Measurements from ENCODE around the gene TRH. TPM values are rescaled to one million over a fixed set of nuclear protein-coding genes. Genes with fewer than 3 reads are reported as not detected.

Gene TRH
- total and polyA plus RNA-seq, 2 of the 4 experiments (the other 2 are of a cell fraction) = not detected

DNA sequence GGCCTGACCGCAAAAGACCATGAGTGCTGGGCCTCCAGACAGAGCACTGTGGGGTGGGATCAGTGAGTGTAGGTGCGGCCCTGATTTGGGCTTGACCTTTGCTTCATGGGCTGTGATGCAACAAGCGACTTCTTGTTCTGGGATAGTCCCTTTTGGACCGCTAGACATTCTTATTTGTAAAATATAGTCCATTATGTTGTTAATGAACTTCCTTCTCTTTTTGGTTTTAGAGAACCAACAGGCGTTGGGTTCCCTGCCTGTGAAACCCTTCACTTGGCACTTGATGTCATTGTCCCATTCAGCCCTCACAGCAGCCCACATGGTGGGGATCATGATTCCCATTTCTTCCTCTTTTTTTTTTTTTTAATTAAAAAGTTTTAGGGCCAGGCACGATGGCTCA is 15.8 kb upstream of the TRH start:
- no TSS peak for BruUV-seq (replicated peaks)
- H2BK120ac ChIP-seq (ENCODE audit: low read depth, low read length) = no peak overlapping the region
- POLR2A ChIA-PET (ENCODE audit: unreplicated experiment) = no interaction called here

More for the DNA sequence above, 15.8 kb upstream of the TRH start:
- no peak for DNase-seq
- no peak overlapping the region for H3K23ac ChIP-seq (ENCODE audit: low read depth, low read length)
- no peak overlapping the region for H2AK9ac ChIP-seq (replicated peaks; ENCODE audit: low read depth, low read length, poor library complexity)
- no peak overlapping the region for H2BK20ac ChIP-seq (ENCODE audit: low read depth, low read length)
- no CpG with 5 or more reads among the region's 6 CpGs for WGBS, 2 experiments (ENCODE audit: extremely low coverage in 2 of 2, insufficient read length in 1 of 2)
- H2AFZ ChIP-seq (replicated peaks; ENCODE audit: low read length, poor library complexity) = no peak overlapping the region
- H4K5ac ChIP-seq (ENCODE audit: low read depth, low read length) = no peak overlapping the region
- no peak overlapping the region for H3K27ac ChIP-seq (ENCODE audit: insufficient read depth, low read length)
- peaks cover 69% of the 10 kb centered on the region for H3K27me3 ChIP-seq (ENCODE audit: control insufficient read depth, insufficient read depth, low read length)
- H3K14ac ChIP-seq (replicated peaks; ENCODE audit: low read depth, low read length) = no peak overlapping the region
- no peak overlapping the region for H4K8ac ChIP-seq (ENCODE audit: low read depth in 2 of 2, low read length in 2 of 2)
- no peaks in the 10 kb centered on the region for H3K4me1 ChIP-seq (ENCODE audit: control insufficient read depth, insufficient read depth, low read length)
- H3K36me3 ChIP-seq (ENCODE audit: control insufficient read depth, insufficient read depth, low read length) = no peaks in the 10 kb centered on the region
- H3K9me1 ChIP-seq (ENCODE audit: insufficient read depth, low read length) = no peaks in the 10 kb centered on the region
- H3K4ac ChIP-seq (ENCODE audit: low read depth, low read length) = no peak overlapping the region
- no peak for ATAC-seq (ENCODE audit: low read depth)
- H2BK15ac ChIP-seq (ENCODE audit: low read depth, low read length) = no peak overlapping the region
- no peak for TF ChIP-seq POLR2A (IDR thresholded peaks at IDR 0.05; ENCODE audit: low read depth, low read length)
- no peak for TF ChIP-seq NFE2L2 (IDR thresholded peaks at IDR 0.05; ENCODE audit: low read depth, low read length)
- no peak for TF ChIP-seq BHLHE40 (IDR thresholded peaks at IDR 0.05; ENCODE audit: low read depth, low read length)
- TF ChIP-seq RAD21 (IDR thresholded peaks at IDR 0.05; ENCODE audit: low read length) = no peak
- TF ChIP-seq MXI1 (IDR thresholded peaks at IDR 0.05; ENCODE audit: borderline replicate concordance, low read depth, low read length) = no peak
- TF ChIP-seq, protein P1, sequence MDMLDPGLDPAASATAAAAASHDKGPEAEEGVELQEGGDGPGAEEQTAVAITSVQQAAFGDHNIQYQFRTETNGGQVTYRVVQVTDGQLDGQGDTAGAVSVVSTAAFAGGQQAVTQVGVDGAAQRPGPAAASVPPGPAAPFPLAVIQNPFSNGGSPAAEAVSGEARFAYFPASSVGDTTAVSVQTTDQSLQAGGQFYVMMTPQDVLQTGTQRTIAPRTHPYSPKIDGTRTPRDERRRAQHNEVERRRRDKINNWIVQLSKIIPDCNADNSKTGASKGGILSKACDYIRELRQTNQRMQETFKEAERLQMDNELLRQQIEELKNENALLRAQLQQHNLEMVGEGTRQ (IDR thresholded peaks at IDR 0.05; ENCODE audit: low read depth, low read length) = no peak
- no peak for TF ChIP-seq CHD1 (IDR thresholded peaks at IDR 0.05; ENCODE audit: low read depth, low read length)
- TF ChIP-seq, protein P2, sequence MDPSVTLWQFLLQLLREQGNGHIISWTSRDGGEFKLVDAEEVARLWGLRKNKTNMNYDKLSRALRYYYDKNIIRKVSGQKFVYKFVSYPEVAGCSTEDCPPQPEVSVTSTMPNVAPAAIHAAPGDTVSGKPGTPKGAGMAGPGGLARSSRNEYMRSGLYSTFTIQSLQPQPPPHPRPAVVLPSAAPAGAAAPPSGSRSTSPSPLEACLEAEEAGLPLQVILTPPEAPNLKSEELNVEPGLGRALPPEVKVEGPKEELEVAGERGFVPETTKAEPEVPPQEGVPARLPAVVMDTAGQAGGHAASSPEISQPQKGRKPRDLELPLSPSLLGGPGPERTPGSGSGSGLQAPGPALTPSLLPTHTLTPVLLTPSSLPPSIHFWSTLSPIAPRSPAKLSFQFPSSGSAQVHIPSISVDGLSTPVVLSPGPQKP (IDR thresholded peaks at IDR 0.05; ENCODE audit: borderline replicate concordance, low read depth, low read length) = no peak
- CTCF ChIA-PET = no interaction called here
- no peaks in the 10 kb centered on the region for H3K79me1 ChIP-seq (ENCODE audit: low read depth in 1 of 2, low read length in 2 of 2)
- H3K9ac ChIP-seq (ENCODE audit: low read depth, low read length) = no peak overlapping the region
- H4K20me1 ChIP-seq (ENCODE audit: insufficient read depth, low read length) = no peaks in the 10 kb centered on the region
- in situ Hi-C loops (cut with MboI; ENCODE audit: low sequenced_read_pairs) = no loop called here
- no peaks in the 10 kb centered on the region; the same call in 1 of the 2 replicates for H3K9me3 ChIP-seq (ENCODE audit: control insufficient read depth, insufficient read depth, low read length)
- no peak overlapping the region for H3K18ac ChIP-seq (ENCODE audit: low read depth, low read length)
- H3K4me3 ChIP-seq (ENCODE audit: insufficient read depth, low read depth, low read length) = no peak overlapping the region
- no peak overlapping the region for H2AK5ac ChIP-seq (ENCODE audit: low read depth, low read length)
- H3K56ac ChIP-seq (ENCODE audit: extremely low read depth, insufficient read depth, low read length) = no peak overlapping the region
- H4K91ac ChIP-seq (ENCODE audit: insufficient read depth, low read depth, low read length) = no peak overlapping the region
- H3K4me2 ChIP-seq (ENCODE audit: low read depth, low read length) = no peak overlapping the region
- intact Hi-C loops (cut with micrococcal nuclease) = no loop called here
- dilution Hi-C loops (cut with HindIII; ENCODE audit: low sequenced_read_pairs, unreplicated experiment) = no loop called here
- no peak overlapping the region for H2BK5ac ChIP-seq (ENCODE audit: low read depth, low read length, poor library complexity, severe bottlenecking)
